Measurements from ENCODE around the gene KCNE2. TPM values are rescaled to one million over a fixed set of nuclear protein-coding genes. Genes with fewer than 3 reads are reported as not detected.

Gene KCNE2
- total RNA-seq, 2 donors from 2014 or later, result not detected

GRCh38 chr21:34348890-34349519 is 14.8 kb upstream of the KCNE2 start:
- Histone ChIP-seq H3K9me3 (no peaks in the 10 kb centered on the region), H3K4me1 (no peaks in the 10 kb centered on the region), H3K36me3 (replicated peaks in 1 of 2; ENCODE audit: insufficient read depth in 1 of 2, low read depth in 2 of 2) (no peaks in the 10 kb centered on the region), H3K4me3 (no peak overlapping the region), H3K27me3 (no peaks in the 10 kb centered on the region), H3K27ac (no peak overlapping the region)
- TF ChIP-seq CTCF (IDR thresholded peaks at IDR 0.05), result no peak
- no peak for TF ChIP-seq POLR2A (IDR thresholded peaks at IDR 0.05)
- intact Hi-C loops (cut with DNase I), result loop anchor here (5.0 kb wide), 1 partner anchor 427 kb away; no protein-coding TSS in a partner anchor
- ATAC-seq (no peak), DNase-seq (no peak)
- 60% methylated on average over 5 of the region's 5 CpGs for WGBS, 2 donors

- intact Hi-C loops (cut with DNase I), result no loop called here
- 20 to 22% methylated on average over 6 of the region's 6 CpGs for WGBS, 2 donors
- TF ChIP-seq POLR2A (IDR thresholded peaks at IDR 0.05) (no peak), CTCF (IDR thresholded peaks at IDR 0.05) (peak; percentile 28 to 81 (median 62))
- H3K27me3 ChIP-seq, result no peaks in the 10 kb centered on the region
- no peaks in the 10 kb centered on the region for H3K4me1 ChIP-seq
- peak; percentile 76 for ATAC-seq
- H3K27ac ChIP-seq, result no peak overlapping the region
- H3K36me3 ChIP-seq (replicated peaks in 1 of 2; ENCODE audit: insufficient read depth in 1 of 2, low read depth in 2 of 2), result no peaks in the 10 kb centered on the region
- no peak overlapping the region for H3K4me3 ChIP-seq
- DNase-seq, result peak; percentile 45 to 68 (median 62)
- H3K9me3 ChIP-seq, result no peaks in the 10 kb centered on the region
These were observed 12.0 kb upstream of the KCNE2 start for GRCh38 chr21:34351786-34352241.

GRCh38 chr21:34352556-34352955 is 11.2 kb upstream of the KCNE2 start:
- intact Hi-C loops (cut with DNase I), result no loop called here
- 70 to 78% methylated on average over 4 of the region's 4 CpGs for WGBS, 2 donors
- Histone ChIP-seq H3K9me3 (no peaks in the 10 kb centered on the region), H3K27ac (no peak overlapping the region), H3K4me3 (no peak overlapping the region), H3K36me3 (replicated peaks in 1 of 2; ENCODE audit: insufficient read depth in 1 of 2, low read depth in 2 of 2) (no peaks in the 10 kb centered on the region), H3K4me1 (no peaks in the 10 kb centered on the region), H3K27me3 (no peaks in the 10 kb centered on the region)
- no peak for TF ChIP-seq CTCF (IDR thresholded peaks at IDR 0.05)
- TF ChIP-seq POLR2A (IDR thresholded peaks at IDR 0.05), result no peak
- no peak for DNase-seq
- ATAC-seq, result no peak

- TF ChIP-seq CTCF (IDR thresholded peaks at IDR 0.05) (no peak), POLR2A (IDR thresholded peaks at IDR 0.05) (no peak)
- H3K36me3 ChIP-seq (replicated peaks in 1 of 2; ENCODE audit: insufficient read depth in 1 of 2, low read depth in 2 of 2), result no peaks in the 10 kb centered on the region
- 80 to 84% methylated on average over 6 of the region's 6 CpGs for WGBS, 2 donors
- no peak overlapping the region for H3K4me3 ChIP-seq
- ATAC-seq, result no peak
- intact Hi-C loops (cut with DNase I), result no loop called here
- H3K9me3 ChIP-seq, result no peaks in the 10 kb centered on the region
- H3K27me3 ChIP-seq, result no peaks in the 10 kb centered on the region
- no peaks in the 10 kb centered on the region for H3K4me1 ChIP-seq
- no peak for DNase-seq
- no peak overlapping the region for H3K27ac ChIP-seq
These were observed 10.6 kb upstream of the KCNE2 start for GRCh38 chr21:34353182-34353581.

- intact Hi-C loops (cut with DNase I), result no loop called here
- Histone ChIP-seq H3K27ac (no peak overlapping the region), H3K4me3 (no peak overlapping the region), H3K9me3 (no peaks in the 10 kb centered on the region), H3K27me3 (no peaks in the 10 kb centered on the region), H3K36me3 (replicated peaks in 1 of 2; ENCODE audit: insufficient read depth in 1 of 2, low read depth in 2 of 2) (no peaks in the 10 kb centered on the region), H3K4me1 (no peaks in the 10 kb centered on the region)
- DNase-seq, result peak in 1 of 4 donors; percentile 0
- 59 to 62% methylated on average over 4 of the region's 4 CpGs for WGBS, 2 donors
- TF ChIP-seq CTCF (IDR thresholded peaks at IDR 0.05) (no peak), POLR2A (IDR thresholded peaks at IDR 0.05) (no peak)
- ATAC-seq, result no peak
These were observed 9.0 kb upstream of the KCNE2 start for GRCh38 chr21:34354836-34355235.
